Brain pericyte (primary cell): Measurements from ENCODE around the gene ANO1.

Experiments used
- DNase-seq: peaks from one replicate; pipeline ENCODE4 v3.0.0-alpha.2; 2012; ENCODE audit warnings: low read depth, low spot score

The ANO1 gene

DNA sequence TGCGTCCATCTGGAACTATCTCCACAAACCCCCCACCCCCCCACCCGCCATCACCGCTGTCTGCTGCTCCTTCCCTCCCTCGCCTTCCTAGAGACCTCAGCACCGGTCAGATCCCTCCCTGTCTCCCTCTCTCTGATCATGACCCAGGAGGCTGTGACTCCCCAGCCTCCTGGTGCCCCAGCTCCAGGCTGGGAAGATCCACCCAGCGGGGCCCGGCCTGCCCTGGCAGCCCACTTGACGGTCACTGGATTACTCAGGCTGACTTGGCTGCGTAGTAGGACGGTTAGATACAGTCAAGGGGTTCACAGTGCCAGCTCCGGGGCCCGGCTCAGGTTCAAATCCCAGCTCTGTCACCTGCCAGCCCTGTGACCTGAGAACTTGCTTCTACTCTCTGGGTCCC, 59.3 kb downstream of the ANO1 start:
- DNase-seq, result no peak

DNA sequence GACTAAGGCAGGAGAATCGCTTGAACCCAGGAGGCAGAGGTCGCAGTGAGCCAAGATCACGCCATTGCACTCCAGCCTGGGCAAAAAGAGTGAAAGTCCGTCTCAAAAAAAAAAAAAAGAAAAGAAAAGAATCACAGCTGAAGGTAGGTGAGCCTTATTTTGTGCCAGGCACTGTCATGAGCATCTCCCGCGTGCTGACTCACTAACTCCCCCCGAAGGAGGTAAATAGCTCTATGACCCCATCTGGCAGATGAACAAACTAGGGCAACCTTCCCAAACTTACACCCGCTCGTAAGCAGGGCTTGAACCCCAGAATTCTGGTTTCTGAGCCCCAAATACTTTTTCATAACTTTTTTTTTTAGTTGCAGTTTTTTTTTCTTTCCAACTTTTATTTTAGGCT, 60.3 kb downstream of the ANO1 start:
- no peak for DNase-seq

DNA sequence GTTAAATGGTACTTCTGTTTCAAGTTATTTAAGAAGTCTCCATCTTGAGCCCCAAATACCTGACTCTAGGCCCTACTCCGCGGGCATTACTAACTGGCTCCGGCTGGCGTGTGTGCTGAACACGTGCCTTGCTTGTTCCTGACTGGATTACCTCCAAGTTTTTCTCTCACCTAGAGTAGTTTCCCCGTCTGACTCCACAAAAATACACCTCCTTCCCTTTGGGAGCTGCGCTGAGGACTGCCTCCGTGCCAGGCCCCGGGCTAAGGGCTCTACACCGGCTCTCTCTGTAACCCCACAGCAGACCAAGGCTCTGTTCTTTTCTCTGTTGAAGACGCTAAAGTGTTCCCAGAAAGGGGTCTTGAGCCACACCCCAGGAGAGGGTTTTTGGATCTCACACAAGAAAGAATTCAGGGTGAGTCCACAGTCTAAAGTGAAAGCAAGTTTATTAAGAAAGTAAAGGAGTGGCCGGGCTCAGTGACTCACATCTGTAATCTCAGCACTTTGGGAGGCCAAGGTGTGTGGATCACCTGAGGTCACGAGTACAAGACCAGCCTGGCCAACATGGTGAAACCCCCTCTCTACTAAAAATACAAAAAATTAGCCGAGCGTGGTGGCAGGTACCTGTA, 61.8 kb downstream of the ANO1 start:
- no peak for DNase-seq

DNA sequence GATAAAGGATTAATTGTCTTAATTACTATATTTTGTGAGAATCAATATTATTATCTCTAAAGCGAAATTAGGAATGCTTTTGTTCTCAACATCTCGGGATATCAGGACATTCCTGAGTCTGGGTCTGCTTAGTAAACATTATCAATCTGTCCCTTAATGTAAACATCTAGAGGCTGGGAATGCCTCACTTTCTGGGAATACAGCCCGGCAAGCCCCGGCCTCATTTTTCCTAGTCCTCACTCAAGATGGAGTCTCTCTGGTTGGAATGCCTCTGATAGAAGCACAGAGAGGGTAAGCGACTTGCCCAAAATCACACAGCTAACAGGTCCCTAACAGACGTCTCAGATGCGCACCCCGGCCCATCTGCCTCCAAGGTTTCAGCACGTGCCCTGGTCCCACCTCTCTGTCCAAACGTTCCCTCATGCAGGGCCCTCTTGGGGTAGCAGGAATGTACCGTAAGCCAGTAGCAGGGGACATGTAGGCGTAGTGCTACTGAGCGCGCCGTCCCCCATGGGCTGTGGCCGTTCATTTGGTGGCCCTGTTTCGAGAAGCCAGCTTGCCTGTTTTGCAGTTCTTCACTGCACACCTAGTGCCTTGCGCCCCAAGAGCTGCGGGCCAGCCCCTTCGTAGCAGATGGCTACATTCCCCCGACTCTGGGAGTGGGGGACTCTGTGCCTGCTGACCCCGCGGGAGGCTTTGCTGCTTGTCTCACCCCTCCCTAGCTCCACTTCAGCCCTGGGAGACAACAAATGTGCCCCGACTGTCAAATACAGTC, 62.8 kb downstream of the ANO1 start:
- DNase-seq, result no peak

GRCh38 chr11:70141486-70142220, 63.5 kb downstream of the ANO1 start:
- no peak for DNase-seq

DNA sequence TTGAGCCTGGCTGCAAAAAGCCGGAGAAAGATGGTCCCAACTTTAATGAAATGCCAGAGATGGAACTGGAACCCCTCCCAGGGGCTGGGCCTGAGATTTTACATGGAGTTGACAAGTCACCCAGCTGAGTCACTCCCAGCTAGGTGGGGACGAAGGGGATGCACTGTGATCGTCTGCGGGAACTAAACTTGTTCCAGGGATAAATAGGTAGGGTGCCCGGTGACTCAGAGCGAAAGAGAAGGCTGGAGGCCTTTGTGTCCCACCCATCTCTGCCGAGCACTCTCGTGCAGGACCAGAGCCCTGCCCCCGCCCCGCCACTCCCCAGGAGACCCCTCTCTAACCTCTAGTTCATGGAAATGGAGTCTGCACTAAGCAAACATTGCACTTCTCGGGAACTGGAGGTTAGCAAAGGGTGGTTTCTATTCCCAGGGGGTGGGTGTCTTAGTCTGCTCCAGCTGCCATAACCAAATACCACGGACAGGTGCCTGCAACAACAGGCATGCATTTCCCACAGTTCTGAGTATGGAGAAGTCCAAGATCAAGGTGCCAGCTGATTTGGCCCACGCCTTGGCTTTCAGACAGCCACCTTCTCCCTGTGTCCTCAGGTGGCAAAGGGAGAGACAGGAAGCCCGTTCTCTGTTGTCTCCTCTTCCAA, 64.2 kb downstream of the ANO1 start:
- no peak for DNase-seq

GRCh38 chr11:70144262-70144661, 66.1 kb downstream of the ANO1 start:
- DNase-seq, result no peak

- no peak for DNase-seq
Observed at GRCh38 chr11:70145071-70145470, 67.0 kb downstream of the ANO1 start.

GRCh38 chr11:70145841-70146240, 67.7 kb downstream of the ANO1 start:
- no peak for DNase-seq

- DNase-seq, result no peak
Observed at GRCh38 chr11:70146299-70146698, 68.2 kb downstream of the ANO1 start.

- no peak for DNase-seq
Observed at GRCh38 chr11:70146895-70147520, 68.9 kb downstream of the ANO1 start.

DNA sequence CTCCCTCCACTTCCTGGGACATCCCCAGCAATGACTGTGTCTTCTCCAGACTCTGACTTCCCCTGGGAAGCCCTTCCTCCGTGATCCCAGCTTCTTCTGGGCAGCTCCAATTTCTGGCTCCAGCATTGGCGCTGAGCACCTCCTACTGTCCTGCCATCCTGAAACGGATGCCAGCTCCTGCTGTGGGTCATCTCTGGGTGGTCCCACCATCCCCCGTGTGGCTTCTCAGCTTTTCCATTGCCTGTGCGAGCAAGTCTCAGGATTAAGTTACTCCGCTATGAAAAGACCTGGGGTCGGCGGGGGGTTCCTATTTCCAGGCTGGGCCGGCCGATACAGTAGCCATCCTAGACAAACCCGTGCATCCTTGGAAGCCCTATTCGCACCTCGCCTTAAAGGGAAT, 69.6 kb downstream of the ANO1 start:
- no peak for DNase-seq

- no peak for DNase-seq
Observed at GRCh38 chr11:70151671-70152070, 73.6 kb downstream of the ANO1 start.

DNA sequence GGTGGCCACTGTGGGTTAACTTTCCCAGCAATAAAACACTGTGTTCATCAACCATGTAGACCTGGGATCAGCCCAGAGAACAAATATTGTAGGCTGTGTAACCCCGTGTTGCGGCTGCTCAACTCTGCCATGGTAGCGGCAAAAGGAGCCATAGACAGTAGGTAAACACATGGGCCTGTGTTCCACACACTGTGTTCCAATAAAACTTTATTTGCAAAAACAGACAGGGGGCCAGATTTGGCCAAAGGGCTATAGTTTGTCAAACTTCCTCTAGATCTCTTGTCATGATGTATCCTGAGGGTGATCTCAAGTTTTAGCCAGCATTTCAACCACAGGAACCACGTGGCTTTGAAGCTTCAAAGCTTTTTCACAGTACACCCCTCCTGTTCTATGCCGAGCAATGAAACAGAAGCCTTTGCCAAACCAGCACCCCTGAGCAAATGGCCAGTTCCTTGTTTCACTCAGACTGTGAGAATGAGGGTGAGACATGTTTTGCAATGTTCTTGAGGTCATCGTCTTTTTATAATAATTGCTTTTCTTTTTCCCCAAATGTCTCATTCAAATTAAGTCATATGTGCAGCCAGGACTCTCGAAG, 75.1 kb downstream of the ANO1 start:
- no peak for DNase-seq

DNA sequence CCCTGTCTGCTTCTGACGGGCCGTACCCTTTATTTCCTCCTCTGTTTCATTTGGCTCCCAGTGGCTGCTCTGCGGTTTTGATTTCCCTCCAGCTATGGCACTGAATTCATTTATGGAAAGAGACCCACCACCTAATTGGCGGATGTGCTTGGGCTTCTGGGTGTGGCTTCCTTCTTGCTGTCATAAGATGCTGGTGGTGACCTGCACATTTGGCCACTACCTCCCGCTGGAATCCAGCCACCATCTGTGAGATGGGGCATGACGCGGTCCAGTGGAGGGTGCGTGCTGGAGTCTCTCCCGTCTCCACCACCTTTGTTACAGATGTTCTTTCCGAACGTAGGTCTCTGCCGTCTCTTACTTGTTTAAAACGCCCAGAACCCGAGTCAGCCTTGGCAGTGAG, 77.3 kb downstream of the ANO1 start:
- no peak for DNase-seq

DNA sequence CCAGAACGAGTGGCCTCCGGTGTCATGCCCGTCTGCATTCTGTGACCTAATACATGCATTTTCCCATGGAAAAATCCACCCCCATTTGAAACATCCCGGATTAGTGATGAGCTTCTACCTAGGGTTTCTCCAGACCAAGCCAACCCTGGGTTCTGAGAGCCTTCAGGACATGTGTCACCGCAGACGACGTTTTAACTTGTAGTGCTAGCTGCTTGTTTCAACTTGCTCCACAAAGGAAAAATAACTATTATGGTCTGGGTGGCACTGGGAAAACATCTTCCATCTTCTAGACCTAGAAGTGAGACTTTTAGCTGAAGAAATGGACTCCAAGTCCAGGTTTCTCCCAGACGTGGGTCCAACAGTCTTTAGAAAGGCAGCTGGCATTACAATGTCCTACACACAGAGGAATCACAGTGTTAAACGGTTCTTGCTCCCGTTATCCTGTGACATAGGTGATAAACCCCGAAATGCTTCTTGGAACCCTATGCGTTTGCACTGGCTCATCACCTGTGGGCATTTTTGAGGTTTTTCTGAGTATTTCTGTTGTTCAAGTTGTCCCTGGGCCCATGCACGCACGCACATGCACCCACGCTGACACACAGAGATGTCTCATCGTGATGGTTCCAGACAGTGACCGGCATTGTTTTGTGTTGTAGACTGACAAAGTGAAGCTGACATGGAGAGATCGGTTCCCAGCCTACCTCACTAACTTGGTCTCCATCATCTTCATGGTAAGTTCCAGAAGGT, 78.3 kb downstream of the ANO1 start:
- DNase-seq, result no peak

DNA sequence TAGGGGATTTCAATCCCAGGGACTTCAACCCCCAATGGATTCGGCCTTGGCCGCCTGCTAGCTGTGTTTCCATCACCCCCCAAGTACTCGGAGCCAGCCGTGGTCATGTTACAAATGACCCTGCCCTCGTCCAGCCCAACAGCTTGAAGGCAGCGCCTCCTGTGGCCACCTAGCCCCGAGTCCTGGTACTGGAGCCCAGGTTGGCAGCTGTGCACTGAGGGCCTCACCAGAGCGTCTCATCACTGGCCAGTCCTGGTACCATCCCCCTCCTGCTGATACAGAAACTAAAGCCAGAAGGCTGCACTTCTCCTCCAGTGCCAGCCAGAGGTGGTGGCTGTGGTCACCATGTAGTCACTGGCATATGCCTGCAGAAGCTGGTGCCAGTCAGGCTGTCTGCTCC, 80.1 kb downstream of the ANO1 start:
- no peak for DNase-seq

GRCh38 chr11:70158757-70159389, 80.8 kb downstream of the ANO1 start:
- no peak for DNase-seq

GRCh38 chr11:70159627-70160570, 81.8 kb downstream of the ANO1 start:
- no peak for DNase-seq
